Measurements from ENCODE around the gene SNX6.
"Not testable (repeated sequence)": the region's sequence is repeated elsewhere in the genome, so short reads cannot be mapped to it uniquely, and the experiment has no call there.

SNX6 gene

DNA sequence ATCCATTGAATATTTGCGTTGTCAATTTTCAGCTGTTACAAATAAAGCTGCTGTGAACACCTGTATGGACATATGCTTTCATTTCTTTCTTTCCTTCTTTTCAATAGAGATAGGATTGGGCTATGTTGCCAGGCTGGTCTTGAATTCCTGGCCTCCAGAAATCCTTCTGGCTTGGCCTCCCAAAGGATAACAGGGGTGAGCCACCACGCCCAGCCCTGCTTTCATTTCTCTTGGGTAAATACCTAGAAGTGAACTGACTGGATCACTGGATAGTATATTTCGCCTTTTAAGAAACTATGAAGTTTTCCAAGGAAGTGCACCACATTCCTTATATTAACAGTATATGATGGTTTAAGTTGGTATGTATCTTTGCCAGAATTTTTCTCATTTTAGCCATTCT, 58.2 kb downstream of the SNX6 start:
- TF ChIP-seq MYC (IDR thresholded peaks at IDR 0.05; ENCODE audit: low read depth, low read length) (no peak), POLR2A (IDR thresholded peaks at IDR 0.05; ENCODE audit: extremely low read depth, insufficient read length) (no peak)
- TF ChIP-seq, protein P1, sequence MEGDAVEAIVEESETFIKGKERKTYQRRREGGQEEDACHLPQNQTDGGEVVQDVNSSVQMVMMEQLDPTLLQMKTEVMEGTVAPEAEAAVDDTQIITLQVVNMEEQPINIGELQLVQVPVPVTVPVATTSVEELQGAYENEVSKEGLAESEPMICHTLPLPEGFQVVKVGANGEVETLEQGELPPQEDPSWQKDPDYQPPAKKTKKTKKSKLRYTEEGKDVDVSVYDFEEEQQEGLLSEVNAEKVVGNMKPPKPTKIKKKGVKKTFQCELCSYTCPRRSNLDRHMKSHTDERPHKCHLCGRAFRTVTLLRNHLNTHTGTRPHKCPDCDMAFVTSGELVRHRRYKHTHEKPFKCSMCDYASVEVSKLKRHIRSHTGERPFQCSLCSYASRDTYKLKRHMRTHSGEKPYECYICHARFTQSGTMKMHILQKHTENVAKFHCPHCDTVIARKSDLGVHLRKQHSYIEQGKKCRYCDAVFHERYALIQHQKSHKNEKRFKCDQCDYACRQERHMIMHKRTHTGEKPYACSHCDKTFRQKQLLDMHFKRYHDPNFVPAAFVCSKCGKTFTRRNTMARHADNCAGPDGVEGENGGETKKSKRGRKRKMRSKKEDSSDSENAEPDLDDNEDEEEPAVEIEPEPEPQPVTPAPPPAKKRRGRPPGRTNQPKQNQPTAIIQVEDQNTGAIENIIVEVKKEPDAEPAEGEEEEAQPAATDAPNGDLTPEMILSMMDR (IDR thresholded peaks at IDR 0.05; ENCODE audit: low read depth, low read length) = no peak
- TF ChIP-seq, protein P2, sequence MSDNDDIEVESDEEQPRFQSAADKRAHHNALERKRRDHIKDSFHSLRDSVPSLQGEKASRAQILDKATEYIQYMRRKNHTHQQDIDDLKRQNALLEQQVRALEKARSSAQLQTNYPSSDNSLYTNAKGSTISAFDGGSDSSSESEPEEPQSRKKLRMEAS (IDR thresholded peaks at IDR 0.05; ENCODE audit: low read depth, low read length) = no peak
- no peak overlapping the region for H3K4me3 ChIP-seq (ENCODE audit: low read depth, low read length)
- no peak for DNase-seq (ENCODE audit: low read depth)

DNA sequence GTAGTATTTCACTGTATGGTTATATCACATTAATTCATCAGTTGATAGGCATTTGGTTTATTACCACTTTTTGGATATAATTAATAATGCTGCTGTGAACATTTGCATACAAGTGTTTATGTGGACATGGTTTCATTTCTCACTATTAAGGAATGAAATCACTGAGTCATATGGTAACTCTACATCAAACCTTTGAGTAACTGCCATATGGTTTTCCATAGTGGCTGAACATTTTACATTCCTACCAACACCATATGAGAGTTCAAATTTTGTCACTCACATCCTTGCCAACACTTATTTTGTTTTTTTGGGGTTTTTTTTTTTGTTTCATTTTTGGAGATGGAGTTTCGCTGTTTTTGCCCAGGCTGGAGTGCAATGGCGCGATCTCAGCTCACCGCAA, 60.2 kb downstream of the SNX6 start:
- TF ChIP-seq, protein P2 (IDR thresholded peaks at IDR 0.05; ENCODE audit: low read depth, low read length) = no peak
- TF ChIP-seq, protein P1 (IDR thresholded peaks at IDR 0.05; ENCODE audit: low read depth, low read length) = no peak
- no peak for TF ChIP-seq MYC (IDR thresholded peaks at IDR 0.05; ENCODE audit: low read depth, low read length)
- TF ChIP-seq POLR2A (IDR thresholded peaks at IDR 0.05; ENCODE audit: extremely low read depth, insufficient read length) = no peak
- DNase-seq (ENCODE audit: low read depth) = no peak

DNA sequence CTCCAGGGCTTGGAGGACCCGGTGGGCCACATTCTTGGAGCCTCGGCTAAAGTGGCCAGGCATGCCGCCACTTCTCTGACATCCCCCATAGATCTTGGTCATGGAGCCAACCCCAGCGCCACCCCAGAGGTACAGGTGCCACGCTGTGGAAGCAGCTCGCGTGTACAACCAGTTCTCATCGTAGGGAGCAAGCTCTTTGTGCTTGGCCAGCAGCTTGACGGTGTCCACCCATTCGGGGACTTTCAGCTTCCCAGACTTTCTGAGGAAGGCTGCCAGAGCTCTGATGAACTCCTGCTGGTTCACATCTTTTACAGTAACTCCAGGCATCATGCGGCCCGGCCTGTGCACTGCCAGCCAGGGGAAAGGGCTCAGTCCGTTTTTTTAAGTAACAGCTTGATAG, 61.1 kb downstream of the SNX6 start:
- H3K4me3 ChIP-seq (ENCODE audit: low read depth, low read length) = no peak overlapping the region
- no peak for DNase-seq (ENCODE audit: low read depth)
- TF ChIP-seq MYC (IDR thresholded peaks at IDR 0.05; ENCODE audit: low read depth, low read length) (no peak), POLR2A (IDR thresholded peaks at IDR 0.05; ENCODE audit: extremely low read depth, insufficient read length) (no peak)
- TF ChIP-seq, protein P1 (IDR thresholded peaks at IDR 0.05; ENCODE audit: low read depth, low read length) = no peak
- TF ChIP-seq, protein P2 (IDR thresholded peaks at IDR 0.05; ENCODE audit: low read depth, low read length) = no peak

More for the DNA sequence above, 60.2 kb downstream of the SNX6 start:
- H3K4me3 ChIP-seq (ENCODE audit: low read depth, low read length) = no peak overlapping the region

DNA sequence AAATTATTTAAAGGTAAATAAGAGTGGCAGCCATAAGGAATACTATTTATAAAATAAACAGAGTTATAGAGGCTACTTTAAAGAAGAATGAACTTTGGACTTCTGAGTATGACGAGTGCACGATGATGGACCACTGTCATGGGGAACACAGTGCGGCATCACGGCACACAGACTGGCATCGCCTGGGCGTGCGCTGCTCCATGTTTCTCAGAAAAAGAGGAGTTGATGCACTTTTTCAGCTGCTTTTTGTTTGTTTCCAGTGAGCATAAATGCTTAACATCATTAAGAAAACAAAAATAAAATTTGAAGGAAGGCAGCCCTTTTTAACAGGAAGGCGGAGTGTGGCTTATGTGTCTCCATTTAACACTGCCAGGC, 67.2 kb downstream of the SNX6 start:
- no peak for DNase-seq (ENCODE audit: low read depth)
- H3K4me3 ChIP-seq (ENCODE audit: low read depth, low read length) = no peak overlapping the region
- no peak for TF ChIP-seq POLR2A (IDR thresholded peaks at IDR 0.05; ENCODE audit: extremely low read depth, insufficient read length)
- TF ChIP-seq, protein P1 (IDR thresholded peaks at IDR 0.05; ENCODE audit: low read depth, low read length) = no peak
- TF ChIP-seq MYC (IDR thresholded peaks at IDR 0.05; ENCODE audit: low read depth, low read length) = no peak
- TF ChIP-seq, protein P2 (IDR thresholded peaks at IDR 0.05; ENCODE audit: low read depth, low read length) = no peak

DNA sequence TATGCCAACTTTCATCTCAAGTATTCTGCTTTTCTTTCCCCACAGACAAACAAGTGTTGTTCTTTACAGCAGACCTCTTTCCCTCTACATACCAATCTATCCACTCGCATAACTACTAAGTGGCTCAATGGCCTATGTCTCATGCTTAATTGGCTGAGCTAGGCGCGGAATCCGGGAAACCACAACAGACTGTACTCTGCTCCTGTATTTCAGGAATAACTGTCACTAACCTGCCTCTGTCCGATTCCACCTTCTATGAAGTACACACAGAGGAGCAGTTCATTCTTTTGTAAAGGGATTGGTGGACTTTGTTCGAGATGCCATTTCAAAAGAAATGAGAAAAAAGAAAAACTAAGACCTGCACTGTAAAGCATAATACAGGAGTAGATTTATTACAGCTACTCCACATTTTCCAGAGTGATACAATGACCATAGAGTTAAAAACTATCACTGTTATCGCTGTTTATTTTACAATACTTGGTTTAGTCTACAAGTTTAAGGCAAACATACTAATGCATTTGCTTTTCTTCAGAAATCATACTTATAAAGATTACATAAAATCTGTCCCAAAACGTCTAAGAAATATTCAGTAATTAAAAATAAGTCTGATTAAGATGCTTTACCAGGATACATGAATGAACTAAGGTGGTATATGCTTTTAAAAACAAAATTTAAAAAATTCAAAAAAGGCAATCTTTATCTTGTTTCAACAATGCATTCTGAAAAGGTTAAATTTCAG, 67.7 kb downstream of the SNX6 start:
- not testable (repeated sequence) for DNase-seq (ENCODE audit: low read depth); H3K4me3 ChIP-seq (ENCODE audit: low read depth, low read length)

DNA sequence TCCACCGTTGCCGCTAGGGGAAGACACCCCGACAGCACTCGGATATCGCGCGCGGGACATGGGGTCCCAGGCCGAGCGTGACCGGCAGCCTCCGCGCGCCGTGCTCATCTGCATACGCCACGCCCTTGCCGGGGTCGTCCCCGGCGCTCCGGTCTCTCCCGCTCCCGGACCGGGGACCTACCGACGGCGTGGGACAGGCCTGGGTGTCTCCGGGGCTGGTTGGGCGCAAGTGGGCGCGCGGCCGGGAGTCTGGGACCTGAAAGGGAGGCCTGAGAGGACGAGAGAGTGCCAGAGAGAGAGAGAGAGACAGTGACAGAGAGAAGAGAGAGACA, 73.5 kb downstream of the SNX6 start:
- not testable (repeated sequence) for H3K4me3 ChIP-seq (ENCODE audit: low read depth, low read length); DNase-seq (ENCODE audit: low read depth)

DNA sequence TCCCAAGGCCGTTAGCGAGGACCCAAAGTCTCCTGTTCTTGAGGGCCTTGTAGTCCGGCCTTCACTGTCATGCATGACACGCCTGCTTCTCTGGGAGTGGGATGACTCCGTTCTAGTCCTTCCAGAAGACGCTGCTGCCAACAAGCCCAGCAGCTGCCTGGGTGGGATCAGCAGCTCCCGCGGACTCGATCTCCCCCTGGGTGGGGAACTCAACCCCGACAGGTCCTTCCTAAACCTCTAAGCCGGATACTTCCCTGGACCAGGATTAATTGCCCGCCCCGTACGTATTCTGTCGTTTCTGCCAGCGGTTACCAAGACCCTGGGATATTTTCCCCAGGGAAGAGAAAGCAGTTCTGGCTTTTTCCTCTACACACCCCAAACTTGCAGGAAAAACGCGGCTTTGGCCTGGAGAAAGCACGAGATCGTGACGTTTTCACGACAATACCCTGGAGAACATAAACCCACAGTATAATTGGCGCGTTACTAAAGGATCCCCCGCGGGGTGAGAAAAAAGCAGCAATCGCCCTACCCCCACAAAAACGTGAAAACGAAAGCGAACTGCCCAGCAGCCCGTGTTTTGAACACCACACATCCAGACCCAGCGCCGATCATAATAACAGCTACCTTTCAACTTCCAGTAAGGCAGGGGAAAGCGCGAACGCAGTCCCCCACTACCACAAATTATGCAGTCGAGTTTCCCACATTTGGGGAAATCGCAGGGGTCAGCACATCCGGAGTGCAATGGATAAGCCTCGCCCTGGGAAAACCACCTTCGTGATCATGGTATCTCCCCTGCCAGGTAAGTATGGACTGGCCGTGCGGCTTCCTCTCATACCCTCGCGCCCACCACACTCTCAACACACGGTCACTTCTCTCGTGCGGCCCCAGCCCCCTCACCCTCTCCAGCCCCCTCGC, 74.1 kb downstream of the SNX6 start:
- not testable (repeated sequence) for DNase-seq (ENCODE audit: low read depth); H3K4me3 ChIP-seq (ENCODE audit: low read depth, low read length)
